Amniotic epithelial cell (primary cell): ENCODE measurements around the gene CD1B.
"Not testable (repeated sequence)": the region's sequence is repeated elsewhere in the genome, so short reads cannot be mapped to it uniquely, and the experiment has no call there.

ENCODE experiments used
- DNase-seq: peaks from one replicate; pipeline ENCODE4 v3.0.0-alpha.2; 2010; ENCODE audit warnings: low read depth

CD1B gene

DNA sequence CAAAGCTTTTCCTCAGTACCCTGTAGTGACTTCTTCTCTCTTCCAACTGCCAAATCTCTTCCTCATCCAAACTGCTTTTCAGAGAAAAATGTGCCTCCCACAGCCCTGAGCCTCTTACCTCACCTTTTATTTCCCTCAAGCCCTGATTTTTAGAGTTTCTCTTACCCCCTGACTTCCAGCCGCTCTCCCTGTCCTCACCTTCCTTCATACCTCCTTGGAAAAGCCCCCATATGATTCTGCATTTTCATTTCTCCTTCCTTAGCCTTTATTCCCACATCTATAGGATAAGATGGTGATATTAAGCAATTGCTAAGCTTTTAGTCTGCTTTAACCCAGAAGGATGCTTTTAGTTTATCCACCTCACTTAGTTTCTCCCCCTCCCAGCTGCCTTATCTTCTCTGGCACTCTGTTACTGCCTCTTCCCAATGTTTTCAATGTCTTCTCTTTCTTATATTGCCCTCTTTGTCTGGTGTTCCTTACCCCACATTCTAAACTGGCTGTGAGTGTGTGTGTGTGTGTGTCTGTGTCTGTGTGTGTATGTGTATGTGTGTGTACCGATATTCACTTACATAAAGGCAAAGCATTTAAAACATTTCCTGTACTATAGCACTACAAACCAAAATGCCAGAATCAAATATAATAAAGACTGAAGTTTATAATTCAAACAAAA, at the start of gene CD1B:
Gene CD1B (minus strand): TSS at position 51 of the 670 bp plus-strand sequence. CDS start 108 bp downstream, outside the sequence.
- no peak for DNase-seq

DNA sequence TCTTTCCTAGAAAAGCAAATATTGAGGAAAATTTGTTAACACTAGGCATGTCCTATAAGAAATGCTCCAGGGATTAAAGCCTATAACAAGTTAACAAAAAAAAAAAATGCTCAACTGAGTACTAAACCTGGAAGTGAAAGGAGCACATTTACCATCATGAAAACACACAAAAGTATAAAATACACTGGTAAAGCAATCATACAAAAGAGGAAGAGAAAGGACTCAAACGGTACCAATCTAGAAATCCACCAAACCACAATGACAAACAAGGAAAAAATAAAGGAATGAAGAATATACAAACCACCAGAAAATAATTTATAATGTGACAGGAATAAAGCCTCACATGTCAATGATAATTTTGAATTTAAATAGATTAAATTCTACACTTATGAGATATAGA, 43.5 kb upstream of the CD1B start:
- DNase-seq, result no peak

DNA sequence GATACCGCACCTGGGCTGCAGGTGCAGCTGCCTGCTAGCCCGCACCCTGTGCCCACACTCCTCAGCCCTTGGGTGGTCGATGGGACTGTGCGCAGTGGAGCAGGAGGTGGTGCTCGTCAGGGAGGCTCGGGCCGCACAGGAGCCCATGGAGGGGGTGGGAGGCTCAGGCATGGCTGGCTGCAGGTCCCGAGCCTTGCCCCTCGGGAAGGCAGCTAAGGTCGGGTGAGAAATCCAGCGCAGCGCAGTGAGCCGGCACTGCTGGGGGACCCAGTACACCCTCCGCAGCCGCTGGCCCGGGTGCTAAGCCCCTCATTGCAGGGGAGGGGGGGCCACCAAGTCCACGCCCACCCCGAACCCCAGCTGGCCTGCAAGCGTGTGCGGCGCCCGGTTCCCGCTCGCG, 42.8 kb upstream of the CD1B start:
- DNase-seq, result not testable (repeated sequence)

DNA sequence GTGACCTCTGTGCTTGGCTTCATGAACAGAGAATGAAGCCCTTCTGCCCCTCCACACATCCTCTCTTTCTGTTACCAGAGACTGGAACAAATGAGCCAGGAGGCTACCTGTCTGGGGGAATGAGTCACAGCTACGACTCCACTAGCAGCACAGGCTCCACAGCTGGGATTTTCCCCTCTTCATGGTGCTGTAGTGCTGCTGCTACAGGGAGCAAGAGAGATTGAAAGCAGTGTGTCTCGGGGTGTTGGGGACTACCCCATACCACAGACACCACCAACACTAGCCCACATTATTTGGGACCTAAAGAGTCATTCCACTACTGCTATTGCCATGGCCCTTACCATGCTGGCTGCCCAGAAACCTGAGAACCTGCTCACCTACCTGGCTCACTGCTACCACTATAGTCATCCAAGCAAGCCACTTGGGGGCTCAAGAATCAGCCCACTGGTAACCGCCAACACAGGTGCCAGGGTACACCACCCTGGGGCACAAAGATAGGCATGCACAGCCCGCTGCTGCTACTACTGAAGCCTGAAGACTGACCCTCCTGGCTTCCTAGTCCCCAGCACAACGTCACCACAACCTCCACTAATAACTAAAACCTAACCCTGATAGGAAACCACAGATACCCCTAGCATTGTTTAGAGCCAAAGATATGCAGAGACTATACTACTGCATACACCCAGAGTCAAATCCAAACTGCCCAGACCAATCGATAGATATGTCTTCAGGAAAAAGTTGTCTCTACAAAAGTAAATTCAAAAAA, 40.0 kb upstream of the CD1B start:
- DNase-seq, result no peak

DNA sequence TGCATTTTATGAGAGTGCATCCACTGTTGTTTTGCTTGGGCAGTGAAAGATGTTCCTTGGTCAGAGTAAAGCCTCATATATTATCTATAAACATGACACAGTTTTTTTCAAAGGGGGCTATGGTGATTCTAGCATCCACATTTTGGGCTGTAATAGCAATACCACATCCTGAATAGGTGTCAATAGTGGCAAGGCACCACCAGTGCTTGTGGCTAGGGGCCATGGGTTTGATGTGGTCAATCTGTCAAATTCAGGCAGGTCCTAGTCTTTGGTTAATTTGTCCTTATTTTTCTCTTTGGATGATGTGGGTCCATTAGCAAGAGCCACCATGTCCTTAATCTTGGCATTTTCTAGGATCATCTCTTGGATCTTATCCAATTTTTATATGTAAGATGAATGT, 35.5 kb upstream of the CD1B start:
- DNase-seq, result no peak

DNA sequence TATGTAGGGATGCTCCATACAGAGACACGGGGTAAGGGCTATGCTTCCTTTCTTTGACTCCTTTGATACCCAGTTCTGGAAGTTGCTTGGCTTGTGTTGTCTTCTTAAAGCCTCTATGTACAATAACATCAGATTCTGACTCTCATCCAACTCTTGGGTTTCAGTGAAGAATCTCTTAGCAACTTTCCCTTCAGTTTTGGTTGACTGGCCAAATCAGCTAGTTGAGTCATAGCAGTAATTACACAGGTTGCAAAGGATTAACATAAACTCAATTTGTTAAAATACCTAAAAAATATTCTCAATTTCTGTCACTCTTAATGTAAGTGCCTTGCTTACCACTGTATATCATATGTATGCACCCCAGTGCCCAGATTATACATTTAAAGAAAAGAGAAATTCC, 31.6 kb upstream of the CD1B start:
- DNase-seq, result no peak

DNA sequence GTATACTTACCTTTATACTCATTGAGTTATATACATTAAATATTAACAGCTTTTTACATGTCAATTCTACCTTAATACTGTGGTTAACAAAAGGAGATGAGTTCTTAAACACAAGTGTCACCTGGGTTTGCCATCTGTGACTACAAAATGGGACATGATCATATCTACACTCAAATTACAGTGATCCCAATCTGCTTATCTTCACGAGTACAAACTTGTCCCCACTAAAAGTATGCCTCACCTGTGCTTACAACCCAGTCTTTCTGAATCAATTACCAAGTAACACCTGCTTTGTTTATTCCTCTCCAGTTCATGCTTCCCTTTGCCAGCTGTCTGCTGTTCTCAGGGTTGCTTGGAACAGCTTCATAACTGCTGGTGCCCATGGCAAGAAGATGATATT, 31.2 kb upstream of the CD1B start:
- no peak for DNase-seq

DNA sequence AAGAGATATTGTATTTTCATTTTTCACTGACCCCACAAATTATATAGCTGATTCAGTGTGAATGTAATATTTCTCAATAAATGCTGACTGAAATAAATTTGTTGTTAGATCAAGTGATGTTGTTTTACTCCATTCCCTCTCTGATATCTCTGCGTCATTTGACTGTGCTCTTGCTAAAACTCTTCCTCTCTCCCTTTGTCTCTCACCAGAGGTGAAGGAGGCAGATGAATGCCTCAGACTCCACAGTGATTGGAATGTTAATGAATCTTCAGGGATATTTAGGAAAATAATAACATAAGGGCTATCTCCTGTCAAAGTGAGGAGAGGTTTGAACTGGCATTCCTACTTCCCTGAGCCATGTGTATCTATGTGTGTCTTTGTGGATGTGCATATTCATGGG, 26.1 kb upstream of the CD1B start:
- DNase-seq, result no peak

DNA sequence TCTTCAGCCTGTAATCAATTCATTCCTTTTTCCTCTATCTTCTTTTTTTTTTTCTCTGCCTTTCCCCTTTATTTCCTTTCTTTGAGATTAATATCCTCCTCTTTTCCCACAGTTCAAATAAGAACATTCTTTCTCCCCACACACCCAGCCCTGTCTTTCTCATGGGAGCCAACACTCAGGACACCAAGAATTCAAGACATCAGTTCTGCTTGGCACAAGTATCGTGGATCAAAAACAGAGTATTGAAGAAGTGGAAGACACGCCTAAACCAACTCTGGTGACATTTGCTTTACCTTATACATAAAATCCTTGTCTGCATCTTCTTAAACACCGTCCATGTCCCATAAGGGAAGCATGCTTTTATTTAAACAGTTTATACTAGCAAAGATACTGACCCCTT, 25.3 kb upstream of the CD1B start:
- no peak for DNase-seq

DNA sequence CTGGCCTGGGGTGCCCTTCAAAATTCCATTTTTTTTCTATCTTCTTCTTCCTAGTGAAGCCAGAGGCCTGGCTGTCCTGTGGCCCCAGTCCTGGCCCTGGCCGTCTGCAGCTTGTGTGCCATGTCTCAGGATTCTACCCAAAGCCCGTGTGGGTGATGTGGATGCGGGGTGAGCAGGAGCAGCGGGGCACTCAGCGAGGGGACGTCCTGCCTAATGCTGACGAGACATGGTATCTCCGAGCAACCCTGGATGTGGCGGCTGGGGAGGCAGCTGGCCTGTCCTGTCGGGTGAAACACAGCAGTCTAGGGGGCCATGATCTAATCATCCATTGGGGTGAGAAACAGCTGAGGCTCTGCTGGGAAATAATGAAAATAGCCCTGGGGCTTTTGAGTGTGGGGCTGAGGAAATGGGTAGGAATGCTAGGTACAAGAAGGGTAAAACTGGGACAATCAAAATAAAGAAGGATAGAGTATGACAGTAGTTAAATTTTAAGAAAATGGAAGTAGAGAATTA, 24.5 kb upstream of the CD1B start:
- DNase-seq, result no peak

DNA sequence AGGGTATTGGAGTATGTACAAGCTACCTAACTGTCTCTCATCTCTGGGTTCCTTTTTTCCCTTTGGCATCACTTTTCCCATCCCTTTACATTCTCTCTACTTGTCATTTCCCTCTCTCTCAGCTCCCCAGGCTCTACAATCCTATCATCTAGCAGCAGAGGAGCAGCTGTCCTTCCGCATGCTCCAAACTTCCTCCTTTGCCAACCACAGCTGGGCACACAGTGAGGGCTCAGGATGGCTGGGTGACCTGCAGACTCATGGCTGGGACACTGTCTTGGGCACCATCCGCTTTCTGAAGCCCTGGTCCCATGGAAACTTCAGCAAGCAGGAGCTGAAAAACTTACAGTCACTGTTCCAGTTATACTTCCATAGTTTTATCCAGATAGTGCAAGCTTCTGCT, 22.9 kb upstream of the CD1B start:
- DNase-seq, result no peak

DNA sequence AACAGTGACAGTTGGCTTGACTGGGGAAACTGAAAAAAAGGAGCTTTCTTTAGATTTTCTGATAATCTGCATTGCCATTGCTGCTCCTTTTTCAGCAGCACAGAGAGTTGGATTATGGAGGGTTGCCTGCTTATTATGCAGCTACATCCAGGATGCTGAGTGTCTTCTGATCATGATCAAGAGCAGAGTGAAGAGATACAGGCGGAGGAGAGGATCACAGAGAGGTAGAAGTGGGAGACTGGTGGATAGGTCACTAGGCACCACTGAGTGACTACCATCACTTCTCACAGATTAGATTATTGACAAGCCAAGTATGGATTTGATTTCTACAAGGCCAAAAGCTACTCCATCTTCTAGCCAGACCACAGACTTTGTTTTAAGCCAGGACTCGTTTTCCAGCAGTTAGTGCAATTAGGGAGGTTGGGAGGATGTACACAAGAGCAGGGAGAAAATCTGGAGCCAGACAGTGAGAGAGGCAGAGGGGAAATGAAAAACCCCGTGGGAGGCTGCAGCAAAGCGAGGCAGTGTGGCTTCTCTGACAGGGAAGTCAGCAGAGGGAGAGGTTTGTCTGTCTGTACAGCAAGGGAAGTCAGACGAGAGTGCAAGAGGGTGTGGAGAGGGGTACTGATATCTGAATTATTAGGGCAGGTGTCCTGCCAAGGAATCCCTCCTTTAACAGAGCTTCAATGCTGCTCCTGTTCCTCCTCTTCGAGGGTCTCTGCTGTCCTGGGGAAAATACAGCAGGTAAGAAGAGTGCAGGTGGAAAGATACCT, 22.2 kb upstream of the CD1B start, which contains the start of gene CD1E:
Gene CD1E (plus strand): TSS at position 592 of the 773 bp plus-strand sequence. CDS start 95 bp downstream, at position 687.
- no peak for DNase-seq

DNA sequence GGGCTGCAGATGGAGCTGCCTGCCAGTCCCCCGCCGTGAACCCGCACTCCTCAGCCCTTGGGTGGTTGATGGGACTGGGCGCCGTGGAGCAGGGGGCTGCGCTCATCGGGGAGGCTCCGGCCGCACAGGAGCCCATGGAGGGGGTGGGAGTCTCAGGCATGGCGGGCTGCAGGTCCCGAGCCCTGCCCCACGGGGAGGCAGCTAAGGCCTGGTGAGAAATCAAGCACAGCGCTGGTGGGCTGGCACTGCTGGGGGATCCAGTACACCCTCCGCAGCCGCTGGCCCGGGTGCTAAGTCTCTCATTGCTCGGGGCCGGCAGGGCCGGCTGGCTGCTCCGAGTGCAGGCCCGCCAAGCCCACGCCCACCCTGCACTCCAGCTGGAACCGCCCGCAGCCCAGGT, 17.6 kb upstream of the CD1B start:
- DNase-seq, result not testable (repeated sequence)

DNA sequence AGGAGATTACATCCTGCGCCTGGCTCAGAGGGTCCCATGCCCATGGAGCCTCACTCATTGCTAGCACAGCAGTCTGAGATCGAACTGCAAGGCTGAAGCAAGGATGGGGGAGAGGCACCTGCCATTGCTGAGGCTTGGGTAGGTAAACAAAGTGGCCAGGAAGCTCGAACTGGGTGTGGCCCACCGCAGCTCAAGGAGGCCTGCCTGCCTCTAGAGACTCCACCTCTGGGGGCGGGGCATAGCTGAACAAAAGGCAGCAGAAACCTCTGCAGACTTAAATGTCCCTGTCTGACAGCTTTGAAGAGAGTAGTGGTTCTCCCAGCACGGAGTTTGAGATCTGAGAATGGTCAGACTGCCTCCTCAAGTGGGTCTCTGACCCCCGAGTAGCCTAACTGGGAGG, 5.1 kb upstream of the CD1B start:
- not testable (repeated sequence) for DNase-seq

DNA sequence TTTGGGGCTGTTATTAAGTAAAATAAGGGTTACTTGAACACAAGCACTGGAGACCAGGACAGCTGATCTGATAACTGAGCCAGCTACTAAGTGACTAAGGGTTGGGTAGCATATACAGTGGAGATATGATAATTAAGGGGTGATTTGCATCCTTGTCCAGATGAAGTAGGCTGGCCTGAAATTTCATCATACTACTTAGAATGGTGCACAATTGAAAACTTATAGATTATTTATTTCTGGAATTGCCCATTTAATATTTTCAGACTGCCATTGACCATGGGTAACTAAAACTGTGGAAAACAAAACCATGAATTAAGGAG, 3.8 kb upstream of the CD1B start:
- no peak for DNase-seq

DNA sequence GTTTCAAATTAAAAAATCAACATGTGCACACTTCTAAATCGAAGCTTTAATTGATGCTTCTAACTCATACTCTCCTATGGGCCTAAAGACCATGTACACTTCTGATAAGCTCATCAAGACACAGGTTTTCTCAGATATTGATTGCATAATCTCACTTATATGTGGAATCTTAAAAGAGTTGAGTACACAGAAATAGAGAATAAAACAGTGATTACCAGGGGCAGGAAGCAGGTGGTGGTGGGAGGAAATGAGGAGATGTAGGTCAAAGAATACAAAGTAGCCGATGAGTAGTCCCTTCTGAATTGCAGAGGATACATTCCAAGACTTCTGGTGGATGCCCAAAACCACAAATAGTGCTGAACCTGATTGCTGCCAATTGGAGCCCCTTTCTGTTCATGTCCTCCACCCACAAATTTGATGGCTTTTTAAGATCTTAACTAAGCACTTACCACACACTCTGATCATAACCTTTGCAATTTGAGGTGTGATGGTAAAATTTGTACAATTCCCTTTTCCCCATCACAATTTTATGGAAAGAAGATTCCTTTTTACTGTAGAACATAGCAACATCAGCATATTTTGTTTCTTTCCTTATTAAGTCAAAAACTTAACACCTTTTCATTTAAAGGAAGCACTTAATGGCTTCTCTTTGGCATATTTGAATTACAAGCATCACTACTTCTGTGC, 3.3 kb upstream of the CD1B start:
- no peak for DNase-seq

DNA sequence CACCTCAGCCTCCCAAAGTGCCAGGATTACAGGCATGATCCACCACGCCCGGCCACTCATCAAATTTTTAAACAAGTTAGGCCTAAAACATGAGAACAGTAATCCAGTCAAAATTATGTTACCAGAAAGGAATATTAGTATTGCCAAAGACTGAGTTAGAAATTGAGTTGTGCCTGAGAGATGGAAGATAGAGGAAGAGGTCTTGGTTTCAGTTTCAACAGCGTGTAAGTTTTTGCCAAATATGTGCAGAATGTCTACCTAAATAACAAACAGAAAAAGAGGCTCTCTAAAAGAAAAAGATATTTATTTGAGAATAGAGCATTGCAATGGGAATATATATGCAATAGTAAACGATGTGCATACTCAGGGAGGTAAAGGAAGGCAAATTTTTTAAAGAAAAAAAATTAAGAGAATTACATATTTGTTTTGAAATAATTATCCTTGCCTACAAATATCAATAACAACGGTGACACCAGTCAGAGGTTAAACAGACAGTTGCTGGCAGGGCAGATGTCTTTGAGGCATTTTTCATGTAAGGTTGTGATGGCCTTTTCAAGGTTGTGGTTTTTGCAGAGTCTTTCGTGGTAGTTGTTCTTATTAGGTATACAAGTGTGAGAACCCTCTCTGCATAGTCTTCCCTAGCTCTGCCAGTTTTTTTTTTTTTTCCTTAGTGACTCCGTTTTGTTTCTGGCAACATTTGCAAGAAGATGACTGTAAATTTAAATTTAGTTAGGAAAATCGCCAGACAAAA, 2.2 kb upstream of the CD1B start:
- no peak for DNase-seq

DNA sequence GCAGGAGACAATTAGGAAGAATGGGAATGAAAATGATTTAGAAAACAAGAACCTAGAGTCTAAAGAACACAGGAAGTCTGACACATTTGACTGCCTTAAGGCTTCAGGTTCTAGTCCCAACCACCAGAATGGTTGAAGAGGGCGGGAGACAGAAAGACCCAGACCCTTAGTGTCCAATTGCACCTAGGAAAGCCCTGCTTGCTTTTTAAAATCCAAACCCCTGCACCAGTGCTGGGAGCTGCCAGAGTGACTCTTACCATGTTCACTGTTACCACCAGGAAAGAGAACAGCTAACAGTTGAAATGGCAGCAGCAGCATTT, 265 bp downstream of the CD1B start:
- no peak for DNase-seq

DNA sequence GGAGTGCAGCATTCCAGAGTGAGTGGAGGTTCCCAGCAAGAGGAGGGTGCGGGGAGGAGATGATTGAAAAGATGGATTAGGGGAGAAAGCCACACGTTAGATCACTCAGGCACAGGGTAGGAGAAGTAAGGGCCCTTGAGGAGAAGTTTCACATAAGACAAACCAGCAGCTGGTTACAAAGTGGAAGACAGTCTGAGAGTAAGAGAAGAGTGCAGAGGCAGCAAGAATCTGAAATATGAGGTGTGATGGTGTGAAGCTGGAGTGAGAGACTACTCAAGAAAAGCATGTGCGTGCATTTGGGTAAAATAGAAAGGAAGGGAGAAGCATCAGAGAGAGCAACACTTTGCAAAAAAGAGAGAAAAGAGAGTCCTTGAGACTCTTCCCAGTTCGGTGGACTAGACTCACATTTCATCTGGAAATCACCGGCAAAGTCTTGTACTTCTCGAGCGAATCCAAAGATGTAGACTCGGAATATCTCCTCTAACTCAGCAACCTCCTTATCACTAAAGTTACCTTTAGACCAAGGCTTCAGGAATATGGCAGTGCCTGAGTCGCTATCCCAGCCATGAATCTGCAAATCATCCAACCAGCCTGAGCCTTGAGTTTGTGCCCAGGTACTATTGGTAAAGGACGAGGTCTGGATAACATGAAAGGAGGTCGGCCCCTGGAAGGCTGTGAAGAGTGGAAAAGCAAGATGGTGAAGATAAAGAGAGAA, 783 bp downstream of the CD1B start:
- no peak for DNase-seq

DNA sequence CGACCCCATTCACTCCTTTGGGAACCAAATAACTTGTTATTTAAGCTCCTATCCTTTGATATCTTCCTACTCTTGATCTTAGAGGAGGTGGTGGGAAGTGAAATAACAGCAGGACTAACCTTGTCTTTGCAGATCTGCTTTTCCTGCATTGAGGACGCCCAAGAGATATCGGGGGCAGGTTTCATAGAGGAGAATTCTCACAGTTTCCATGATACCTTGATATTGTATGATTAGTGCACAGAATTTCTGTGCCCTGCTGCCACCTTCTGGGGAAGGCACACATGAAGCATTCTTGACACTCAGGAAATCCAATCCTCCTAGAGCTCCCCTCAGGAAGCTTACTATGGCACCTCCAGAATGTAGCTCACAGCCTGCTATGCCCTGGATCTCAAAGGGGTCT, 1.6 kb downstream of the CD1B start:
- DNase-seq, result no peak

DNA sequence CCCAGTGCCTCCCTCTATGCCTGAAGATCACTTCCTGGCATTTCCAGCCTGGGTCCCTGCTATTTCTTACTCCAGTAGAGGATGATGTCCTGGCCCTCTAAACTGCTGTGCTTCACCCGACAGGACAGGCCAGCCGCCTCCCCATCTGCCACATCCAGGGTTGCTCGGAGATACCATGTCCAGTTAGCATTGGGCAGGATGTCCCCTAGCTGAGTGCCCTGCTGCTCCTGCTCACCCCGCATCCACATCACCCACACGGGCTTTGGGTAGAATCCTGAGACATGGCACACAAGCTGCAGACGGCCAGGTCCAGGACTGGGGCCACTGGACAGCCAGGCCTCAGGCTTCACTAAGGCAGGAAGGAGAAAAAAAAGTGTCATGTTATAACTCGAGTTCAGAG, 2.0 kb downstream of the CD1B start:
- no peak for DNase-seq
